AG09319 (cell line): Measurements from ENCODE around the gene SDHD.
A peak's percentile ranks its signal among the peaks of the same experiment; 100 is the strongest.

ENCODE experiments used
- DNase-seq: peaks from one replicate; pipeline ENCODE4 v3.0.0-alpha.2; 2010; ENCODE audit warnings: low read depth; ENCODE audit errors: extremely low read depth
- TF ChIP-seq, protein P1 (sequence below): IDR thresholded peaks from 2 replicates; pipeline ENCODE4 v1.5.1; 2011; ENCODE audit warnings: low read depth, mild to moderate bottlenecking, inconsistent platforms, low read length, moderate library complexity

SDHD gene

DNA sequence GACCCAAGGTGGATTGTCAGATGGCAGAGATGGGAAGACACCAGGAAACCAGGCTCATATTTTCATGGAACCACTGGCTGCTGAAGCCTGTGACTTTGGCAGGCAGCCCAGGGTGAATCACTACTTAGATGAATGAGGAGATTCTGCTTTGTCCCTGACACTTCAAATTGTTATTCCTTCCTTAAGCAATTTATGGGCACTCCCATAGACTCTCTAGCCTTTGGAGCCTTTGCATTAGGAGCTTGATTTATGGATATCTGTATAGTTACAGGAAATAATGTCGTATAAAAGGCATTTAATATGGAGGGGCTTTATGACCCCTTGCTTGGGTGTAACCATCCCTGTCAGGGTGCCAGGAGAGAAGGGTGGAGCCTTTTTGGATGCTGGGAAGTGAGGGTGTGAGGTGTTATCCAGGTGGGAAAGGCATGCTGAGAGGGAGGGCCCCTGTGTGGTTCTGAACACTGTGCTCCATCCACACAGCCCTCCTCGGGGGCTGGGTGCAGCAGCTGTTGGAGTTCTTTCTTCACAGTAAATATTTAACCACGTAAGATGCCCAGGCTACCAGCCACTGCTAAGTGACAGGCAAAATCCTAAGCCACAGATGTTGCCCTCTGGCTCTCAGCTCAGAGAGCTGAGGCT lies 41.9 kb downstream of the SDHD start:
- TF ChIP-seq, protein P1, sequence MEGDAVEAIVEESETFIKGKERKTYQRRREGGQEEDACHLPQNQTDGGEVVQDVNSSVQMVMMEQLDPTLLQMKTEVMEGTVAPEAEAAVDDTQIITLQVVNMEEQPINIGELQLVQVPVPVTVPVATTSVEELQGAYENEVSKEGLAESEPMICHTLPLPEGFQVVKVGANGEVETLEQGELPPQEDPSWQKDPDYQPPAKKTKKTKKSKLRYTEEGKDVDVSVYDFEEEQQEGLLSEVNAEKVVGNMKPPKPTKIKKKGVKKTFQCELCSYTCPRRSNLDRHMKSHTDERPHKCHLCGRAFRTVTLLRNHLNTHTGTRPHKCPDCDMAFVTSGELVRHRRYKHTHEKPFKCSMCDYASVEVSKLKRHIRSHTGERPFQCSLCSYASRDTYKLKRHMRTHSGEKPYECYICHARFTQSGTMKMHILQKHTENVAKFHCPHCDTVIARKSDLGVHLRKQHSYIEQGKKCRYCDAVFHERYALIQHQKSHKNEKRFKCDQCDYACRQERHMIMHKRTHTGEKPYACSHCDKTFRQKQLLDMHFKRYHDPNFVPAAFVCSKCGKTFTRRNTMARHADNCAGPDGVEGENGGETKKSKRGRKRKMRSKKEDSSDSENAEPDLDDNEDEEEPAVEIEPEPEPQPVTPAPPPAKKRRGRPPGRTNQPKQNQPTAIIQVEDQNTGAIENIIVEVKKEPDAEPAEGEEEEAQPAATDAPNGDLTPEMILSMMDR = no peak
- DNase-seq = peak; percentile 2

DNA sequence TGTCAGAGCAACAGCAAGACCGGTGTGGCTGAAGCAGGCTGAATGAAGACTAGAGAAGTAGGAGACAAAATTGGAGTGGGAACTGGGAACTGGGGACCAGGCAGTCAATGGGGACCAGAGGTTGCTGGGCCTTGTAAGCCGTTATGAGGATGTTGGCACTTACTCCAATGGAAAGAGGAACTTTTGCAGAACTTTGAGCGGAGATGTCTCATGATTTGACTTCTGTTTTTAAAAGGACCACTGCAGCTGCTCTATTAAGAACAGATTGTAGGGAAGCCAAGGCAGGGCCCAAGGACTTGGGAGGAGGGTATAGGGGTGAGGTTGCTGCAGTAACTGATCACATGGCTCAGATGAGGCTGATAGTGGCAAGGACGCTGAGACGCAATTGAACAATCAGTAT lies 43.0 kb downstream of the SDHD start:
- no peak for DNase-seq
- TF ChIP-seq, protein P1 = no peak

DNA sequence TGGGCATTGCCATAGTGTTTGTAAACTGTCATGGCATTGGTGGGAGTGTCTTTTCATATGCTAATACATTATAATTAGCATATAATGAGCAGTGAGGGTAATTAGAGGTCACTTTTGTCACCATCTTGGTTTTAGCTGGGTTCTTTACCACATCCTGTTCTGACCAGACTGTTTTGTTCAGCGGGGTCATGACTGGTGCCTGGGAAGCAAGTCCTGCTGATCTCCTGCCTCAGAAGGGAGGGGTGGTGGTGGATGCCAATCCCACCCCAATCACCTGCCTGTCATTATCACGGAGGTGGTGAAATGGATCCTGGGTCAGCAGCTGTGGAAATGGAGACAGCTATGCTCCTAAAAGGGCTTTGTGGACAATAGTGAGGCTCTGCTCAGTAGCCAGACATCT lies 46.1 kb downstream of the SDHD start:
- TF ChIP-seq, protein P1 = no peak
- no peak for DNase-seq

DNA sequence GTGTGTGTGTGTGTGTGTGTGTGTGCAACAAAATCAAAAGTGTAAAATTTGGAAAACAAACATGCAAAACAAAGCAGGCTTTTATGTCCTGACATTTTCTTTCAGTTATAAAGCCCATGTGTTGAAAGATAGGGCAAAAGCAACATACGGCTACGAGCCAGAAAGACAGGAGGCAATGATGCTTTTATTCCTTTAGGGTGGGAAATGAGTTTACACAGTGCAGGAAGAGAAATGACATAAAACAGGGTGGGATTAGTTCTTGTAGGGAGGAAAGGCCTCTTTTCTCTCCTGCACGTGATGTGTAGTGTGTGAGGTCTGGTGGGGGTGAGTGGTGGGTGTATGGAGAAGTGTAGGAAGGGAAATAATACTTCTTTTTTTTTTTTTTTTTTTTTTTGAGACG lies 47.8 kb downstream of the SDHD start:
- DNase-seq = no peak
- TF ChIP-seq, protein P1 = no peak

DNA sequence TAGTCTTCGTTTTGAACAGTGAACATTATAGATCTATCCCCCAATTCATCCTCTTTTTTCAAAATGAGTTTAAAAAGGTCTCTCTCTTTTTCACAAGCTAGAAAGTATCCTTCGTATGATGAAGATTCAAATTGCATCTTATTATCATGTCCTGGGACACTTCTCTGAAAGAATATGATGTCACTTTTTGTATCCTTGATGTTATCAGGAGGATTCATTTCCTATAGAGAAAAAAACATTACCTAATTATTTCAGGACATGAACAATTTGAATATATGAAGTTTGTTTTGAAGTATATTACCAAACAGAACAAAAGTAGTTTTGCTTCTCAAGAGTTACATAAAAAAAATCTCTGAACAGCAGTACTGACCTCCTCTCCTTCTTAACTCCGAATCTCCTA lies 56.9 kb downstream of the SDHD start:
- TF ChIP-seq, protein P1 = no peak
- no peak for DNase-seq
